ENCODE results near the gene AFG1L.
"Not testable (repeated sequence)": the region's sequence is repeated elsewhere in the genome, so short reads cannot be mapped to it uniquely, and the experiment has no call there.

Gene AFG1L

GRCh38 chr6:108294727-108295625, at the start of gene AFG1L:
TSS of gene AFG1L (plus strand) at chr6:108295054. CDS start at chr6:108295080, 26 bp downstream.
- Histone ChIP-seq H3K4me1 (ENCODE audit: low read length) (peaks cover 13% of the 10 kb centered on the region), H3K9me3 (ENCODE audit: insufficient read depth, low read length) (no peaks in the 10 kb centered on the region), H3K4me3 (ENCODE audit: low read length) (peak within 1 kb of the TSS; percentile 97), H2AFZ (ENCODE audit: low read depth, low read length) (peak within 1 kb of the TSS; percentile 85), H3K36me3 (replicated peaks; ENCODE audit: low read depth, low read length) (no peaks in the 10 kb centered on the region), H3K27ac (ENCODE audit: low read length) (peak within 1 kb of the TSS; percentile 90), H4K20me1 (ENCODE audit: insufficient read depth, low read length) (no peaks in the 10 kb centered on the region), H3K27me3 (ENCODE audit: low read depth, low read length) (no peaks in the 10 kb centered on the region), H3K79me2 (ENCODE audit: low read length) (peaks cover 9% of the 10 kb centered on the region; the same call in 1 of the 2 replicates), H3K9ac (ENCODE audit: low read length) (peak within 1 kb of the TSS; percentile 99), H3K4me2 (ENCODE audit: low read length) (peak within 1 kb of the TSS; percentile 80)
- TF ChIP-seq EZH2phosphoT487 (IDR thresholded peaks at IDR 0.05; ENCODE audit: low read depth), result no peak
- TF ChIP-seq, protein P1, sequence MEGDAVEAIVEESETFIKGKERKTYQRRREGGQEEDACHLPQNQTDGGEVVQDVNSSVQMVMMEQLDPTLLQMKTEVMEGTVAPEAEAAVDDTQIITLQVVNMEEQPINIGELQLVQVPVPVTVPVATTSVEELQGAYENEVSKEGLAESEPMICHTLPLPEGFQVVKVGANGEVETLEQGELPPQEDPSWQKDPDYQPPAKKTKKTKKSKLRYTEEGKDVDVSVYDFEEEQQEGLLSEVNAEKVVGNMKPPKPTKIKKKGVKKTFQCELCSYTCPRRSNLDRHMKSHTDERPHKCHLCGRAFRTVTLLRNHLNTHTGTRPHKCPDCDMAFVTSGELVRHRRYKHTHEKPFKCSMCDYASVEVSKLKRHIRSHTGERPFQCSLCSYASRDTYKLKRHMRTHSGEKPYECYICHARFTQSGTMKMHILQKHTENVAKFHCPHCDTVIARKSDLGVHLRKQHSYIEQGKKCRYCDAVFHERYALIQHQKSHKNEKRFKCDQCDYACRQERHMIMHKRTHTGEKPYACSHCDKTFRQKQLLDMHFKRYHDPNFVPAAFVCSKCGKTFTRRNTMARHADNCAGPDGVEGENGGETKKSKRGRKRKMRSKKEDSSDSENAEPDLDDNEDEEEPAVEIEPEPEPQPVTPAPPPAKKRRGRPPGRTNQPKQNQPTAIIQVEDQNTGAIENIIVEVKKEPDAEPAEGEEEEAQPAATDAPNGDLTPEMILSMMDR (IDR thresholded peaks at IDR 0.05; ENCODE audit: low read depth, low read length), result no peak

DNA sequence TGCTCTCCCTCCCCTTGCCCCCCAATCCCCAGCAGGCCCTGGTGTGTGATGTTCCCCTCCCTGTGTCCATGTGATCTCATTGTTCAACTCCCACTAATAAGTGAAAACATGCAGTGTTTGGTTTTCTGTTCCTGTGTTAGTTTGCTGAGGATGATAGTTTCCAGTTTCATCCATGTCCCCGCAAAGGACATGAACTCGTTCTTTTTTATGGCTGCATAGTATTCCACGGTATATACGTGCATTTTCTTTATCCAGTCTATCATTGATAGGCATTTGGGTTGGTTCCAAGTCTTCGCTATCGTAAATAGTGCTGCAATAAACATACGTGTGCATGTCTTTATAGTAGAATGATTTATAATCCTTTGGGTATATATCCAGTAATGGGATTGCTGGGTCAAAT, 49.8 kb upstream of the AFG1L start:
- not testable (repeated sequence) for H2AFZ ChIP-seq (ENCODE audit: low read depth, low read length); H3K36me3 ChIP-seq (replicated peaks; ENCODE audit: low read depth, low read length); H3K4me2 ChIP-seq (ENCODE audit: low read length); H3K27ac ChIP-seq (ENCODE audit: low read length); H3K9ac ChIP-seq (ENCODE audit: low read length); H3K27me3 ChIP-seq (ENCODE audit: low read depth, low read length); H3K4me1 ChIP-seq (ENCODE audit: low read length); H3K9me3 ChIP-seq (ENCODE audit: insufficient read depth, low read length); H3K4me3 ChIP-seq (ENCODE audit: low read length)
- Histone ChIP-seq H3K79me2 (ENCODE audit: low read length) (peaks cover 11% of the 10 kb centered on the region), H4K20me1 (ENCODE audit: insufficient read depth, low read length) (peaks cover 21% of the 10 kb centered on the region)

DNA sequence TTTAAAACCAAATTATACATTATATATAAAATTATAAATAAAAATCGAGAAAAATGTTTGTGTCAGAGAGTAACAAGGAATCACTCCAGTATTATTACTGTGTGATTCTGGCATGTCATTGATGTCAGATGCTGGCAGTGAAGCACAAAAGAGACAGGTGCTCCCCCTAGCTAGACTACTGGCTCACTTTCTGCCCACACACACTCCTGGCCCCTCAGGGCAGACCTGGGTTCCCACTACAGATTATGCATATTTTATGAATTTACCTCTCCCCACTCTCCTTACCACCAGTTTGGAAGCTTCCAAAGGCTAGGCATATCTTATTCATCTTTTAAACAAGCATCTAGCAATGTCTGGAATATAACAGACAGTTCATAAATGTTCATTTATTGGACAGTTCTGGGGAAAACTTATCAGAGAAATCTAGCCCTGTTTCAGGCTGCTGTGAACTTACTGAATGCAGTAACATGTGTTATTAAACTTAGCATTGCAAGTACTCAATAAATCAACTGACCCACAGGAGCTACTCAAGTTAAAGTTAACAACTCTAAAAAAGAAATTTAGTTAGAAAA, 46.8 kb upstream of the AFG1L start:
- Histone ChIP-seq H3K36me3 (replicated peaks; ENCODE audit: low read depth, low read length) (peaks cover 2% of the 10 kb centered on the region), H3K4me3 (ENCODE audit: low read length) (no peak overlapping the region), H3K4me1 (ENCODE audit: low read length) (no peaks in the 10 kb centered on the region), H3K27me3 (ENCODE audit: low read depth, low read length) (no peaks in the 10 kb centered on the region), H3K4me2 (ENCODE audit: low read length) (no peak overlapping the region), H2AFZ (ENCODE audit: low read depth, low read length) (no peak overlapping the region), H3K27ac (ENCODE audit: low read length) (no peak overlapping the region), H3K79me2 (ENCODE audit: low read length) (peaks cover 21% of the 10 kb centered on the region), H3K9me3 (ENCODE audit: insufficient read depth, low read length) (no peaks in the 10 kb centered on the region), H3K9ac (ENCODE audit: low read length) (no peak overlapping the region), H4K20me1 (ENCODE audit: insufficient read depth, low read length) (peaks cover 27% of the 10 kb centered on the region)
- TF ChIP-seq EZH2phosphoT487 (IDR thresholded peaks at IDR 0.05; ENCODE audit: low read depth), result no peak
- TF ChIP-seq, protein P1 (IDR thresholded peaks at IDR 0.05; ENCODE audit: low read depth, low read length), result peak; percentile 24; the same call in 1 of the 2 replicates

DNA sequence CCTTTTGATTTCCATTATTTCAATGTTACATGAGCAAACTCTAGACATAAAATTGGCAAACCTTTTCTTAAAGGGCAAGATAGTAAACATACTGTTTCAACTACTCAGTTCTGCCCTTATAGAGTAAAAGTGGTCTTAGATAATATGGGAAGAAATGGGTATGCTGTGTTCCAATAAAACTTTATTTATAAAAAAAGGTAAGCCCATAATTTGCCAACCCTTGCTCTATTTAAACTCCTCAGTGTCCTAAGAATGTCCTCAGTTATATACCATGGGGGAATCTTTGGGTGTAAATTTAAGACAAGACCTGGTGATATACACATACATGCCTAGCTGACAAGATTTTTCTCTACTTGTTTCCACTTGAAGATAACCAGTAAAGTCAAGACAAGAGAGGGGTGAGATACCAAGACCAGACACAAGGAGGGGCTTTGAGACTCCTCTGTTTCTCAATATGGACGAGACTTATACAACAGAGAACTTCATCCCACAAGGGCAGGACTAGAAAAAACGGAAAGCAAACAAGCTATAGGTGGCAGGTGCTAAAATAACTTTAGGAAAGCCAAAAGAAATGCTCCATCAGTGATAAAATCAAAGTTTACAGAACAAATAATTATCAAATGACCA, 44.5 kb upstream of the AFG1L start:
- Histone ChIP-seq H3K4me3 (ENCODE audit: low read length) (no peak overlapping the region), H3K9me3 (ENCODE audit: insufficient read depth, low read length) (no peaks in the 10 kb centered on the region), H3K4me2 (ENCODE audit: low read length) (no peak overlapping the region), H3K27ac (ENCODE audit: low read length) (no peak overlapping the region), H2AFZ (ENCODE audit: low read depth, low read length) (no peak overlapping the region), H3K36me3 (replicated peaks; ENCODE audit: low read depth, low read length) (no peaks in the 10 kb centered on the region), H3K4me1 (ENCODE audit: low read length) (no peaks in the 10 kb centered on the region), H4K20me1 (ENCODE audit: insufficient read depth, low read length) (peaks cover 33% of the 10 kb centered on the region), H3K27me3 (ENCODE audit: low read depth, low read length) (no peaks in the 10 kb centered on the region), H3K79me2 (ENCODE audit: low read length) (peaks cover 33% of the 10 kb centered on the region), H3K9ac (ENCODE audit: low read length) (no peak overlapping the region)
- TF ChIP-seq EZH2phosphoT487 (IDR thresholded peaks at IDR 0.05; ENCODE audit: low read depth), result no peak
- TF ChIP-seq, protein P1 (IDR thresholded peaks at IDR 0.05; ENCODE audit: low read depth, low read length), result peak; percentile 46

Data from OCI-LY3 (cell line).